Adipose tissue (tissue), 3 donors: Measurements from ENCODE around the gene PTPRE. TPM values are rescaled to one million over a fixed set of nuclear protein-coding genes. Genes with fewer than 3 reads are reported as not detected.

Experiments
- H3K27ac ChIP-seq: one replicate; pipeline ENCODE4 v1.5.1; 2013; ENCODE audit warnings: low read depth, low read length
- WGBS, 3 donors: extraction: QIAGEN DNeasy Blood & Tissue Kit; methylation state at CpG; one replicate each; pipeline ENCODE4 v1.1.7; 2013; 5-methylcytosine and 5-hydroxymethylcytosine counted together
- polyA plus RNA-seq, 3 donors: library from polyadenylated mRNA; stranded (reverse); fragments of 200-250 nt; gene quantifications; one replicate each; pipeline ENCODE4 v1.2.3, GENCODE V29; 2013
- donor health status: healthy with polysubstance abuse.
- donor health status: Bipolar disorder and iron deficiency.
- donor health status: healthy.

PTPRE gene
- polyA plus RNA-seq, 3 donors = 1.4 to 16.9 (median 10.8) TPM

- WGBS, 3 donors = 55 to 69% (median 57%) methylated on average over 3 of the region's 3 CpGs
- no peak overlapping the region for H3K27ac ChIP-seq
Measured at GRCh38 chr10:127899766-127900387, 7.0 kb upstream of the PTPRE start.

GRCh38 chr10:127903789-127904188, 3.1 kb upstream of the PTPRE start:
- WGBS, 3 donors = 75 to 85% (median 80%) methylated on average over 5 of the region's 5 CpGs
- no peak overlapping the region for H3K27ac ChIP-seq

DNA sequence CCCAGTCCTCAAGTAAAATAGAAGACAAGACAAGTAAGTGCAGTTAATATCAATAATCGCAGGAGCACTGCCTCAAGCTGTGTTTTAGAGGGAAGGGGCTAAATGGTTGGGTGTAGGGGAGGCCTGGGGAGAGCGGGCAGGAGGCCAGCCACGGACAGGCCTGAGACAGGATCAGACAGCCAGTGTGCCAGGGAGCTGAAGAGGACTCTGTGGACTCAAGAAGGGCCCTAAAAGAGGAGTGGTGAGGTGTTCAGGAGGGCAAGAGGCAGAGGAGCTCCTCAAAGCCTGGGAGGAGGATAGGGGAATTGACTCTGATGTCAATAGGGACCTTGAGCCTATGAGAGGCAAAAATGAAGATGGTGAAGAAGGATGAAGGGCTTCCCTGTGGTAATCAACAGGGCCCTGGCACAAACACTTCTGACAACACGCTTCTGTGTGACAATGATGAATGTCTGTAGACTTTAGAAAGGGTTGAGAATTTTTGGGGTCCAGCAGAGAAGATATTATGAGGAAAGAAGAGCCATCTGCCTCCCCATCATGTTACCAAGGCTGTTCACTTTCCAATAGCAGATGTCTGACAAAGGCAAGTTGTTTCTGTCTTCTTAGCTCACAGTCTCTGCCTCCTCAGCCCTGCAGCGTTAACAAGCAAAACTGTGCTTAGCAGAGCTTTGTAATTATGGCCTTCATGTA, 2.4 kb upstream of the PTPRE start:
- WGBS, 3 donors = 86 to 95% (median 93%) methylated on average over 5 of the region's 5 CpGs
- H3K27ac ChIP-seq = no peak overlapping the region

DNA sequence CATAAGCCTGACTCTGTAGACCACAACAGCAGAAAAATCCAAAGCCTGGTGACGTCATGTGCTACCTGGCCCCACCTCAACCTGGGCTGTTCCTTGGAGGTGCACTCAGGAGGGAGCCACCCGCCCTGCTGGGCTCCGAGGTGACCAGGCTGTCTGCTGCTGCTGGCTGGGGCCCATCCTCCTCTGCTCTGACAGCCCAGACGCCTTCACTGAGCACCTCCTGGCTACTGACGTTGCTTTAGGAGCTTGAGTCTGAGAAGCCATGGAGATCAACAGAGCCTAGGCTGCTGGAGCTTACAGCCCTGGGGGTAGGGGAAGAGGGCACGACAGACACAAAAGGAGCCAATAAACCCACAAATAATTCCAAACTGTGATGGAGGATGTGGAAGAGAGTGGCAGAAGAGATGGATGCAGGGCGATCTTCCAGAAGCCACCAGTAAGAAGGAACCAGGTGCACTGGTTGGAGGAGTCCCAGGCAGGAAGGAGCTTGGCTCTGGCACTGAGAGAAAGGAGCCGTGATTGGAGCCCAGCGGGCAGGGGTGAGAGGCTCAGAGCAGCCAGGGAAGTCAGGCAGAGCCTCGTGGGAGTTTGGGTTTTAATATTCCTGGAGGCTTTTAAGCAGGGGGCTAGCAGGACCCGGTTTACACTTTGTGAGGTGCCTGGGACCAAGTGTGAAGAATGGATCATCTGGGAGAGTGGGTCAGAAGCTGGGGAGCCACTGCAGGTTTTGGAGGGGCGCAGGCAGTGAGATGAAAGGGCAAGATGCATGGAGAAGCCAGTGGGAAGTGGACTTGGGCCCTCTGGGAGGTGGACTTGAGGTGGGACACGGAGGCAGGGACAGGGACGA, 1.7 kb upstream of the PTPRE start:
- 78 to 84% (median 80%) methylated on average over 14 of the region's 14 CpGs for WGBS, 3 donors
- H3K27ac ChIP-seq = no peak overlapping the region

- WGBS, 3 donors = 89 to 94% (median 89%) methylated on average over 10 of the region's 10 CpGs
Measured at GRCh38 chr10:127905848-127906261, 1.0 kb upstream of the PTPRE start.

DNA sequence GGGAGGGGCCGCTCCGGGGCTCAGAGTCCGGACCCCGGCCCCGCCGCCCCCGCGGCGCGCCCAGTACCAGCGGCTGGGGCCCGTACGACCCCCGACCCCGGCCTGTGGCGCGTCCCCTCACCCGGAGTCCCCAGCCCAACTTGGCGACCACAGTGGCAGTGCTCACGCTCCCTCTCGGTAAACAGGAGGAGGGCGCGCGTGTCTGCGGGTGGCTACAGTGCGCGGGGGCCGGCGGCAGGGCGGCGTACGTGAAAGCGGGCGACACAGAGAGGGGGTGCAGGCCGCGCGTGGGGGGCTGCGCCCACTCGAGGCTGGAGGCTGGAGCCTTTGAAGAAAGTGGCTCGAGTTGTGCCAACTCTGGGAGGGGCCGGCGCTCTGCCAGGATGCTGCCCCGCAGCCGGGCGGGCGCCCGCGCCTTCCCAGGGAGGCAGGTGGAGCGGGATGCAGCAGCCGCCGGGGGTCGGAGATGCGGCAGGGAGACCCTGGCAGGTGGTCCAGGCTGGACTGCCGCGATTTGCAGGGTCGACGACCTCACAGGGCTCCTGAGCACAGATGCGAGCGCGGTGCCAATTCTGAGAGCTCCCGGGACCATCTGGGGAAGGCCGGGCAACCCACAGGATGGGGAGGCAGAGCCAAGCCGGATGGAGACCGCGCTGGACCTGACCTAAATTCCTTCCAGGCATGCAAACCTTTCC, 655 bp downstream of the PTPRE start:
- H3K27ac ChIP-seq = no peak overlapping the region
- WGBS, 3 donors = 2 to 3% (median 3%) methylated on average over 59 to 65 of the region's 65 CpGs

More at GRCh38 chr10:127905848-127906261, 1.0 kb upstream of the PTPRE start:
- H3K27ac ChIP-seq = no peak overlapping the region

GRCh38 chr10:127908106-127908958, 1.4 kb downstream of the PTPRE start:
- WGBS, 3 donors = 58 to 62% (median 61%) methylated on average over 13 of the region's 13 CpGs
- H3K27ac ChIP-seq = no peak overlapping the region

GRCh38 chr10:127908959-127909267, 2.0 kb downstream of the PTPRE start:
- no peak overlapping the region for H3K27ac ChIP-seq

DNA sequence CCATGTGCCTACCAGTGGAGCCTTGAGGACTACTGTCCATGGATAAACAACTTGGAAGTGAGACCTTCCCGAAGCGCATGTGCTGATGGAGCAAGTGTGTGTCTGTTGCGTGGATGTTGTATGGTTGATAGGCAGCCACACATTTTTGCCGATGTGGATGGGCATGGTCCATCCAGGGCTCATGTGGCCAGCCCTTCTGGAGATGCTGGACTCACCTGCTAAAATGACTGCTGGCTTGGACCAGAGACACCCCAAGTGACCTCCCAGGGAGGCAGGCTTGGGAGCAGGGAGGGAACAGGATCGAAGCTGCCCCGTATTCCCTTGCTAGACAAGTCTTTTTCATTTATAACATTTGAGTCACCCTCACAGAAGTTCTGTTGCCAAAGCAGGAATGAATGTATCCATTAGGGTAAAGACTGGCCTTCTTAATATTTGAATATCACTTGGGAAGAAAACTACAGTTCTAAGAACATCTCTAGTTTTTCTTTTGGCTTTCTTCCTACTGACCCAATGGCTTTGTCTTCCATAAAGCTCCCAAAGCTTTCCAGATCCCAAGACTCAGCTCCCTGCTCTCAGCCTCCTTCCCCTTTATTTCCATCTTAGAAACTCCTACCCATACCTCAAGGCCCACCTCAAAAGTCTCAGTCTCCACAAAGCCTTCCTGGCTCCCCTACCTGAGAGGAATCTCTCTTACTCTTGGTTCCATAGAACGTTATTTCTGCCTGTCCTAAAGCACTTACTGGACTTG, 3.0 kb downstream of the PTPRE start:
- WGBS, 3 donors = 87 to 90% (median 90%) methylated on average over 7 of the region's 7 CpGs
- no peak overlapping the region for H3K27ac ChIP-seq

More at GRCh38 chr10:127908959-127909267, 2.0 kb downstream of the PTPRE start:
- 81 to 88% (median 85%) methylated on average over 8 of the region's 8 CpGs for WGBS, 3 donors

DNA sequence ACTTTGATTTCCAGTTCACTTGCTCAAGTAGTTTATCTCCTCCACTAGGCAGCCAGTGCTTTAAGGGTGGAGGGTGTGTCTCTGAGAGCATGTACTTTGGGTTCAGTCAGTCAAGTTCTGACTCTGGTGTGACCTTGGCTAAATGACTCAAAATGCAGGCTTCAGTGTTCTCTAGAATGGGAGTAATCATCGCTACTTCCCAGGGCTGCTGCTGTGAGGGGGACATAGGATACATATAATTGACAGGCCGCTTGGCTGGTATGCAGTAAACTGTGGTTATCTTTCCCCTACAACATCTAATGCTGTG, 3.5 kb downstream of the PTPRE start:
- H3K27ac ChIP-seq = no peak overlapping the region
- 92 to 98% (median 95%) methylated on average over 2 of the region's 2 CpGs for WGBS, 3 donors

GRCh38 chr10:127911218-127911866, 4.4 kb downstream of the PTPRE start:
- 75 to 85% (median 79%) methylated on average over 10 of the region's 10 CpGs for WGBS, 3 donors
- H3K27ac ChIP-seq = no peak overlapping the region

DNA sequence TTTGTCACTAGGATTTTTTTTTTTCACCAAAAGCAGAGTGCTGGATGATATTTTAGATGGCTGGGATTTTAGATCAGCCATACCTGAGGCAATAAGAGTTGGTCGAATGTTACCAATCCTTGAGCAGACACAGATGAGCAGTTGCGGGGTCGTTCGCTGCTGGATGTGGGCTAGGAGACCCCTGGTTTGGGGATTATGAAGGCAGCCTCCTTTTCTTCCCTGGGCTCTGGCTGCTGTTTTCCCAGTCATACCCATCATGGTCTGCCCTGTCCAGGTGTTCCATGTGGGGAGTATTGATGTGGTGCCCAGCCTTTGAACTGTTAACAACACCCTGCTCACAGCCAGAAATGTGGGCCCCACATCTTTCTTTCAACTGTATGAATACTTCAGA, 5.0 kb downstream of the PTPRE start:
- 93 to 95% (median 95%) methylated on average over 4 of the region's 4 CpGs for WGBS, 3 donors
- H3K27ac ChIP-seq = no peak overlapping the region

- no peak overlapping the region for H3K27ac ChIP-seq
- WGBS, 3 donors = 88 to 97% (median 94%) methylated on average over 12 of the region's 12 CpGs
Measured at GRCh38 chr10:127912607-127913367, 5.9 kb downstream of the PTPRE start.

DNA sequence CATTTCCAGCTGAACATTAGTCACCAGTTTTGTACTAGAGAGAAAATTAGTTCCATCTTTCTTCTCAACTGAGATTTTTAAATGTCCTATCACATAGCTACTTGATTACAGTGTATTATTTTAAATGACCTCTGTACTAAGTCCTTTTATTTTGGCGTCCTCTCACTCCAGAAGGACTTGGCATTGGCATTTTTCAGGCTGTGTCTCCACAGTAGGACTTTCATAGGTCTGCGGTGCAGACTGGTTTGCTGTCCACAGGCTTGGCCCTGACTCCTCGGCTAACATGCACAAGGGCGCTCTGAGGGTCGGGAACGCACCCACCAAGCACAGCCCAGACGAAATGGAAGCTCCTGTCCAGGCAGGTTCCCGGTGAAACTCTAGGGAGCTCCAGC, 6.5 kb downstream of the PTPRE start:
- H3K27ac ChIP-seq = no peak overlapping the region
- 90 to 95% (median 90%) methylated on average over 8 of the region's 8 CpGs for WGBS, 3 donors

DNA sequence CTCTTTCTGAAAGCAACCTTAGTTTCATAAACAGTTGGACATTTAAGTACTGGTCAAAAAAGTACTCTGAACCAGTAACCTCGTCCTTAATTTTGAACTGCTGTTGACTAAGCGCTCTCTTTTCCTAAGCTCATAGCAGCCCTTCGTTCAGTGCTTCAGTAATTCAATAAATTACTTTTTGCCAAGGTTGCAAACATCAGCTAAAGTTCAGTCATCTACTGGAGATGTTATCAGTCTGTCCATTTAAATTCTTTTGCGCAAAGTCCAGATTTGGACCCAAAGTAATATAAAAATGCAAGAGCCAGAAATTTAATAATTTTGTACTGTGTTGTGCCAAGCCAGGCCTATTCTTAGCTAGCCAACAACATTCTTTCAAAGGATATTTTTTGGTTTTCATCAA, 8.4 kb downstream of the PTPRE start:
- 81 to 85% (median 83%) methylated on average over 4 of the region's 4 CpGs for WGBS, 3 donors
- no peak overlapping the region for H3K27ac ChIP-seq

DNA sequence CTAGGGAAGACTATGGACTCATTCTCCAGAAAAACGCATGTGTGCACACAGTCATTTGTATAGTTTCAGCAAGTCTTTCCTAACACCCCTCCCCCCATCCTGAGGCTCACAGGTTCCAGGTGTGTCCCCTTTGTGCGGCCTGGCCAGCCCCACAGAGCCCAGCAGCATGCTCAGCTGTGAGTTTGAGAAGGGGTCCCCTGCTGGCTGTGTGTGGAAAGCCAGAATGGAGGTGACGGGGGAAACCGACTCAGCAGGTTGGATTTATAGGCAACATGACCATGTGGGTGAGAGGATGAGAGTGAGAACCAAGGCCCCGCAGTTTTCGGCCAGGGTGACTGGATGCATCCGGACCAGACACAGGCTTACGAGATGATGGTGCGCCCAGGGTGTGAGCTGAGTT, 9.9 kb downstream of the PTPRE start:
- H3K27ac ChIP-seq = no peak overlapping the region
- 79 to 98% (median 98%) methylated on average over 9 of the region's 9 CpGs for WGBS, 3 donors
